Activated CD8-positive, alpha-beta T cell treated with anti-CD3 and anti-CD28 coated beads for 36 hours (primary cell): Measurements from ENCODE around the gene NDUFA5. TPM values are rescaled to one million over a fixed set of nuclear protein-coding genes. Genes with fewer than 3 reads are reported as not detected.

ENCODE experiments used
- ATAC-seq: fragments of 200-7000 bp; cut with Tn5 transposase; one replicate; pipeline ENCODE4 v1.10.0; 2021; ENCODE audit warnings: mild to moderate bottlenecking, moderate library complexity
- CTCF ChIA-PET: fragments of 350-600 bp; sonication (Branson Sonifier 250); formaldehyde crosslinking; loops from one replicate; lab custom pipeline; 2021; ENCODE audit warnings: antibody characterized with exemption; lab: Charles Lee
- POLR2A ChIA-PET: fragments of 350-600 bp; sonication (Branson Sonifier 250); formaldehyde crosslinking; loops from one replicate; lab custom pipeline; 2021; ENCODE audit warnings: antibody characterized with exemption; lab: Charles Lee
- DNase-seq: peaks from one replicate; pipeline ENCODE4 v3.0.0-alpha.2; 2020
- H3K27ac Mint-ChIP-seq: one replicate; pipeline ENCODE4 v1.8.0; 2021; ENCODE audit warnings: mild to moderate bottlenecking, mixed read lengths
- H3K27me3 Mint-ChIP-seq: one replicate; pipeline ENCODE4 v1.8.0; 2021; ENCODE audit warnings: mixed read lengths
- H3K36me3 Mint-ChIP-seq: one replicate; pipeline ENCODE4 v1.8.0; 2021; ENCODE audit warnings: low read depth, mixed read lengths
- H3K4me1 Mint-ChIP-seq: one replicate; pipeline ENCODE4 v1.8.0; 2021; ENCODE audit warnings: low read depth, mixed read lengths
- H3K4me3 Mint-ChIP-seq: one replicate; pipeline ENCODE4 v1.8.0; 2021; ENCODE audit warnings: mild to moderate bottlenecking, moderate library complexity, mixed read lengths
- H3K9me3 Mint-ChIP-seq: one replicate; pipeline ENCODE4 v1.8.0; 2021; ENCODE audit warnings: mixed read lengths
- CTCF ChIP-seq: fragments of 200-600 bp; IDR thresholded peaks from one replicate; pipeline ENCODE4 v1.8.0; 2022; ENCODE audit warnings: antibody characterized with exemption, mild to moderate bottlenecking
- intact Hi-C: fragments of 100-400 bp; cut with micrococcal nuclease; formaldehyde crosslinking; loops from one replicate; pipeline ENCODE4 v1.10.0; 2022
- total RNA-seq, 2 experiments: library from RNA; stranded (reverse); gene quantifications; one replicate each; pipeline ENCODE4 v1.2.3, GENCODE V29; 2021

NDUFA5 gene
- total RNA-seq, result 10 to 100 TPM; 62.8 to 63.7 TPM

GRCh38 chr7:123557398-123558288, at the start of gene NDUFA5:
TSS of gene NDUFA5 (minus strand) at chr7:123557818. CDS start at chr7:123557795, 23 bp downstream.
- intact Hi-C loops, result no loop called here
- ATAC-seq, result peak; percentile 98
- no peaks in the 10 kb centered on the region for H3K9me3 Mint-ChIP-seq

GRCh38 chr7:123604739-123605138, 47.1 kb upstream of the NDUFA5 start:
- no peak overlapping the region for H3K27ac Mint-ChIP-seq
- H3K36me3 Mint-ChIP-seq, result no peaks in the 10 kb centered on the region
- ChIA-PET CTCF (no interaction called here), POLR2A (no interaction called here)
- no peaks in the 10 kb centered on the region for H3K9me3 Mint-ChIP-seq
- DNase-seq (no peak), ATAC-seq (no peak)
- H3K4me3 Mint-ChIP-seq, result no peak overlapping the region
- H3K27me3 Mint-ChIP-seq, result peaks cover 2% of the 10 kb centered on the region
- intact Hi-C loops, result no loop called here
- no peak for TF ChIP-seq CTCF
- no peaks in the 10 kb centered on the region for H3K4me1 Mint-ChIP-seq

More at GRCh38 chr7:123557398-123558288, at the start of gene NDUFA5:
- Mint-ChIP-seq H3K36me3 (peaks cover 11% of the 10 kb centered on the region), H3K4me3 (no peak within 1 kb of the TSS), H3K4me1 (peaks cover 16% of the 10 kb centered on the region), H3K27me3 (no peaks in the 10 kb centered on the region), H3K27ac (no peak within 1 kb of the TSS)
- ChIA-PET POLR2A (interaction anchor here (0.5 to 1.6 kb wide), 4 partner anchors 9 to 190 kb away, joined by 3 to 5 read pairs (median 4); partner anchors contain the start of gene IQUB), CTCF (interaction anchor here (0.7 to 1.6 kb wide), 5 partner anchors 20 to 191 kb away, joined by 3 to 11 read pairs (median 4); partner anchors contain the start of genes IQUB and WASL)
- peak; percentile 98 for DNase-seq
- TF ChIP-seq CTCF, result no peak

- no peaks in the 10 kb centered on the region for H3K4me1 Mint-ChIP-seq
- TF ChIP-seq CTCF, result no peak
- no peak overlapping the region for H3K27ac Mint-ChIP-seq
- intact Hi-C loops, result no loop called here
- no peak overlapping the region for H3K4me3 Mint-ChIP-seq
- H3K9me3 Mint-ChIP-seq, result no peaks in the 10 kb centered on the region
- ChIA-PET CTCF (interaction anchor here (1.1 to 1.5 kb wide), 2 partner anchors 22 kb away, joined by 3 to 4 read pairs; no protein-coding TSS in a partner anchor), POLR2A (no interaction called here)
- H3K27me3 Mint-ChIP-seq, result peaks cover 8% of the 10 kb centered on the region
- DNase-seq (no peak), ATAC-seq (no peak)
- no peaks in the 10 kb centered on the region for H3K36me3 Mint-ChIP-seq
Observed at GRCh38 chr7:123602648-123603047, 45.0 kb upstream of the NDUFA5 start.

- no peak for ATAC-seq
- intact Hi-C loops, result no loop called here
- no peak for DNase-seq
- CTCF ChIA-PET, result interaction anchor here (1.5 kb wide), 1 partner anchor 23 kb away, joined by 4 read pairs; no protein-coding TSS in a partner anchor
- no peak within 1 kb of the TSS for H3K4me3 Mint-ChIP-seq
- no peaks in the 10 kb centered on the region for H3K4me1 Mint-ChIP-seq
- no peak for TF ChIP-seq CTCF
- peaks cover 10% of the 10 kb centered on the region for H3K27me3 Mint-ChIP-seq
- H3K27ac Mint-ChIP-seq, result no peak within 1 kb of the TSS
- H3K36me3 Mint-ChIP-seq, result no peaks in the 10 kb centered on the region
- H3K9me3 Mint-ChIP-seq, result no peaks in the 10 kb centered on the region
- POLR2A ChIA-PET, result no interaction called here
Observed at GRCh38 chr7:123601530-123601929, 43.9 kb upstream of the NDUFA5 start, which contains the start of gene ASB15. TSS of gene ASB15 (plus strand) at chr7:123601821. CDS start at chr7:123614503, 12,682 bp downstream.

- no peak for DNase-seq
- ATAC-seq, result no peak
- intact Hi-C loops, result no loop called here
- H3K36me3 Mint-ChIP-seq, result no peaks in the 10 kb centered on the region
- no peak overlapping the region for H3K4me3 Mint-ChIP-seq
- ChIA-PET POLR2A (no interaction called here), CTCF (no interaction called here)
- no peak for TF ChIP-seq CTCF
- peaks cover 10% of the 10 kb centered on the region for H3K27me3 Mint-ChIP-seq
- H3K27ac Mint-ChIP-seq, result no peak overlapping the region
- no peaks in the 10 kb centered on the region for H3K4me1 Mint-ChIP-seq
- no peaks in the 10 kb centered on the region for H3K9me3 Mint-ChIP-seq
Observed at GRCh38 chr7:123600876-123601275, 43.3 kb upstream of the NDUFA5 start.
